Hematopoietic multipotent progenitor cell treated with erythropoietin and hydrocortisone succinate and interleukin-3 and kit ligand, for 8 days (in vitro differentiated cells): ENCODE measurements around the gene SERPINB10.

Source experiments
- DNase-seq: peaks from one replicate; pipeline ENCODE4 v3.0.0-alpha.2; 2015

Gene SERPINB10

DNA sequence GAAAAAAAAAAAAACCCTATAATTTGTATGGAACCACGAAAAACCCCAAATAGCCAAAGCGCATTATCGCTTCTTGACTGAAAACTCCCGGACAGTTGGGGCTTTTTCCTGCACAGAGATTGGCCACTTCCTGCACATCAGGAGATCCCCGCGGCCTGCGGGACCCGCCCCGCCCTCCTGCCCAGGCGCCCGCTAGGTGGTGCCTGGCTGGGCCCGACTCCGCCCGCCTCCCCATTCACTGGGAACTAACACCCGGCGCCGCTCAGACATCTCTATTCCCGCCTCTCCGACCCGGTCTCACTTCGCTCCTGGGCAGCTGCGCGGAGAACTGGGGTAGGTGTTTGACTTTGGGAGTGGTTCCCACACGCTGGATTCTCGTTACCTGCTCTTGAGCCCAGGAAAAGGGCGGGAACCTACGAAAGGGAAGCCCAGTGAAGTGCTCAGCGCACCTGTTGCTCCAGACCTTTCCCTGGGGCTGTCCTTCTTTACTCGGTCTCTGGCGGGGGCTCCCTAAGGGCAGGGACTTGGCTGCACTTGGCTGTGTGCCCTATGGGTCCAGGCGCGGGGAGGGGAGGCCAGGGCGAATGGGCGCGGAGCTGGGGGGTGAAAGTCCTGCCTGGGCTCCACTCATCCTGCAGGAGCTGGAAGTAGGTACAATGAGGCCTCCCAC lies 41.4 kb downstream of the SERPINB10 start, which contains the start of gene HMSD:
Gene HMSD (plus strand): TSS at position 234 of the 670 bp plus-strand sequence. CDS start 4,155 bp downstream, outside the sequence.
- peak; percentile 16 for DNase-seq

DNA sequence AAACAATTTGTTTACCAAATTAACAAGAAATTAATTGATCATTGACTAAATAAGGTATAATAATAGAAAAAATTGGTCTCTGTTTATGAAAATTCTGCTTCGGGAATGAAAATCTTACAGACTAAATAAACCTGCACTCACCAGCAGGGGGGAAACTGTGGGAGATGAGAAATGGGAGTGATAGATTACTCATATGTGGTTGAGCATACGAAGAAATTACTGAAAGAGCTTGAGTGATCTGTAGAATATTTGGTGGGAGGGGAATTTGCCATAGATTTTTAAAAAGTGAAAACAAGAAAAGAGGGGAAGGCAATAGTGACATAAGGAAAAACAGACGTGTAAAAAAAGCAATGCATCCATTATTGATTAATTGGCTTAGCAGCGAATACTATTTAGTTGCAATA lies 43.5 kb downstream of the SERPINB10 start:
- no peak for DNase-seq

DNA sequence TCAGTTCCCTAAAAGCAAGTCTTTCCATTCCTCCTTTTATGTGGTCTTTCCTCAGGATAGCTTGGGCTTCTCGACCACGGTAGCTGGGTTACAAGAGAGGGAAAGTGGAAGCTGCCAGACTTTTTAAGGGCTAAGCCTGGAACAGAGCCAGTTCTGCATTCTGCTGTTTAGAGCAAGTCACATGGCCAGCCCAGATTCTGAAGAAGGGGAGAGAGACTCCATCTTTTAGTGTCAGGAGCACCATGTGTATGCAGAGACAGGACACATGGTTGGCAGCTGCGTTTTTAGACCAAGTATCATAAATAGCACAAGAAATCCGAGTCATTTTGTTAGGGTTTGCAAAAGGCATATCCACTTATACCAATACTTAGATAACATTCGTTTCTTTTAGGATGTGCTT lies 46.1 kb downstream of the SERPINB10 start:
- DNase-seq: no peak

GRCh38 chr18:63956755-63957154 lies 49.0 kb downstream of the SERPINB10 start:
- DNase-seq: no peak

GRCh38 chr18:63960891-63961290 lies 53.1 kb downstream of the SERPINB10 start:
- no peak for DNase-seq

DNA sequence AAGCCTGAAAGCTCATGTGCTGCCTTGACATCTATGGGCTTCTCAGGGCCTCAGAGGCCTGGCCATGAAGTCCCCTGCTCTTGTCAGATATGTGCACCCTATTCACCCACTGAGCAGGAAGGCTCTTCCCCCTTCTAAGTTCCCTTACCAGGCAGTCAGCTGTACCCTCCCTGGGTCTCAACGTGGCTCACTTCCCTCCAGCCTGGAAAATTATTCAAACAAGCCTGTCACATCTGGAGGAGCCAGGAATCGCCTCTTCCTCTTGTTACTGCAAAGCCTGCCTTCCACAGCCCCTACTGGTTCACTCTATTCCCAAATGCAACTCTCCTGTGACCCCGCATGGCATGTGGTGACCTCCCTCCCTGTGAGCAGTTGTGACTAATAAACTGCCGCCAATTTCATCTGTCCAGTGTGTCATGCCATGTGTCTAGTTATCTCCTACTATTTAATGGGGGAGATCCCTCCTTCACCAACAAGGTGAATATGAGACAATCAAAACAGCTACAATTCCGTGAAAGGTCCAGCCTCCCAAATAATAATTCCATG lies 53.8 kb downstream of the SERPINB10 start:
- no peak for DNase-seq

DNA sequence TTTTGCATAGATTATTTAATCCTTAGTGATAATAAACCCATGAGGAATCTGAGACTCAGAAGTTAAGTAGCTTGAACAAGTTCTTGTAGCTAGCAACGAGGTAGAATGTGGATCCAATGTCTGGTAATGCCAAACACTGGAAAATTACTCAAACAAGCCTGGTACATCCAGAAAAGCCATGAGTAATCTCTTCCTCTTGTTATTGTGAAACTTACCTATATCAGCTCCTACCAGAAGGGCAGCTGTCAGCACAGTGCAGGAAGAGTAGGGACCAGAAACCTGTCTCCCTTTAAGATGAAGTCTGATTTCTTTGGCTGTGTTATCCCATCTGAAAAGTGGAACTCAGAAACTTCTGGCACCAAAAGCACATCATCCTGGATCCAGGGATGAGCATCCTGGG lies 54.4 kb downstream of the SERPINB10 start:
- DNase-seq: no peak

- DNase-seq: peak; percentile 52
Measured at GRCh38 chr18:63963615-63964256, 56.0 kb downstream of the SERPINB10 start.

- no peak for DNase-seq
Measured at GRCh38 chr18:63964908-63965307, 57.1 kb downstream of the SERPINB10 start.

DNA sequence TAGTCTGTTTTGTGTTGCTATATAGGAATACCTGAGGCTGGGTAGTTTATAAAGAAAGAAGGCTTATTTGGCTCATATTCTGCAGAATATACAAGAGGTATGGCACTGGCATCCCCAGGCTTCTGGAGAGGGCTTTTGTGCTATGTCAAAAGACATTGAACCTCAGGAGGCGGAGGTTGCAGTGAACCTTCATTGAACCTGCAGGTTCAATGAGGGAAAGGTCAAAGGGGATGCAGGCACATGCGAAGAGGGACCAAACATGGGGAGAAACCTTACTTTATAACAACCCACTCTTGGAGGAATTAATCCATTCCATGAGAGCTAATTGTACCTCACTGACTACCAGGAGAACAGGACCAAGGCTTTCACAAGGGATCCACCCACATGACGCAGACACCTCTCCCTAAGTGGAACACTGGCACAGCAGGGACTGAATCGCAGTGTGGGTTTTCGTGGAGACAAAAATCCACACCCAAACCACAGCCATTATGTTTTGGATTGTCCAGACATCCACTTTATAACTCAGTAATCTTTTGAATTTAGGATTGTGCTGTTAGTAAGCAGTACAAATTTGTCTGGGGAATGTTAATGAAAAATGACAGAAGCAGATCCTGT lies 58.1 kb downstream of the SERPINB10 start:
- DNase-seq: no peak

GRCh38 chr18:63969942-63970808 lies 62.4 kb downstream of the SERPINB10 start, which contains the start of gene SERPINB8:
SERPINB8 (plus strand) TSS chr18:63970081; CDS start chr18:63978309, 8,228 bp downstream.
- DNase-seq: peak; percentile 32

DNA sequence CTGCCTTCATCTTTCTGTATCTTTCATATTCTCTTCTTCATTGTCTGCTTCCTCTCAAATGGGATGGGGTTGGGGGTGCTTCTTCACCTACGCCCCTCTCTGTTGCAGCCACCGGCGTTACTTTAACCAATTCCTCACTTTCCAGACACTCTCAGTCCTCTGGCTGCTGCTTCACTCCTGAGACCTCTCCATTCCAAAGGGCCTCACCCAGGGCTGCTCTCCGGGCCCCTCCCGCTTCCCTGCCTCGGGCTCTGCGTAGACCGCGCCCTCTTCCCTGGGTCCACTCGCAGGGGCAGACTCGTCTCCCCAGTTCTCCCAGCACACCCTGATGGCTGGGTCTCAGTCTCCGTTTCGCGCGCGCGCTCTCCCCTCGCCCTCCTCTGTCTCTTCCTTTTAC lies 63.0 kb downstream of the SERPINB10 start:
- no peak for DNase-seq

DNA sequence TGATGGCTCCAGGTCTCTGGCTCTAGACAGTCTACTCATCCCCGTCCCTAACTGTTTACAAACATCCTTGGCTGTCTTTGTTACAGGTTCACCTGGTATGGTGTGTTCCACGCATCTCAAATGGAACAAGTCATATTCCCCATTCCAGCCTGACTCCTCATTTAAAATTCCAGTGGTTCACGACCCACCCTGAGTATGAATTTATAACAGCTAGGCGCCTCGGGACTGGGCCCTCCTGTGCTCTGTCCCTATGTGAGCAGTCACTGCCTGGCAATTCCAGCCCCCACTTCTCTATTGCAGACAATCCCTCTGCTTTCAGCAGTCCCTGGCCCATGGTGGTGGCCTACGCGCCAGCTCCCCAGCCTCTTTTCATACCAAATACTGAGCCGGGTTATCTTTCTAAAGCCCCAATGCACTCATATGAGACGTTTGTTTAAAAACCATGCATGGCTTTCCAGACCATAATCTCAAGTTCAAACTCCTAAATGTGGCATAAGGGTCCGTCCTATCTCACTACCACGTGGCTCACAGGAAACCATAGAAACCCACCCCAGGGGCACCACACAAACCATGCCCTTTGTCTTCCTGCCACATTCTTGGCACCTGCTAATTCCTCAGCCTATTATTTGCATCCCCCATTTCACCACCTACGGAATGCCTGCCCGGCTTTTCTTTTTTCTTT lies 63.7 kb downstream of the SERPINB10 start:
- DNase-seq: no peak

DNA sequence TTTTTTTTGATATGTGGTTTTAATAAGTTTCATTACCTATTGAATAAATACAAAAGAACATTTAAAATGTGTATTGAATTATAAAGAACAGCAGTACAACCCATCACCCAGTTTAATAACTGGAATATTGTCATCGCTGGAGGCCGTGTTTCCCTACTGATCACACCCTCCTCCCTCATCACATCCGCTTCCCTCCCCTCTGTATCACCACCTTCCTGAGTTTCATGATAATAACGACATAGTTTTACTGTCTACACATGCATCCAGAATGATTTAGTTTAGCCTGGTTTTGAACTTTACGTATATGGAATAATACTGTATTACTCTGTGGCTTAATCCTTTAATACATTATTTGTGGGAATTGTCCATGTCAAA lies 64.2 kb downstream of the SERPINB10 start:
- no peak for DNase-seq

DNA sequence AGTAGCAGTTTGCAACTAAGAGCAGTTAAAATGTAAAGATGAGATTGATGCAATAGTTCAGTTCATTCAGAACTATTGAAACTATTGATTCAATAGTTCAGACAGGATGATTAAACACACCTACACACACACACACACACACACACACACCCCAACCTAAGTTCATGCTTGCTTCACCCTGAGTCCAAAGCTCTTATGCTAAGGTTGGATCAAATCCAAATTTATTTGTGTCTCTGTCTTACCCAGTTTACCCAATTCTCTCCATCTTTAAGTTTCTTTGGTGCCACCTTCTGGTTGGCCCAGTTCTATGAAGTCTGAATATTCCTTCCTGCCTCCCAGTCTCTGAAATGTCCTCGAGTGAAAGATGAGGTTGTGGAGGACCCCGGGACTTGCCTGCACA lies 67.2 kb downstream of the SERPINB10 start:
- peak; percentile 11 for DNase-seq

- DNase-seq: no peak
Measured at GRCh38 chr18:63975628-63976027, 67.9 kb downstream of the SERPINB10 start.

- DNase-seq: no peak
Measured at GRCh38 chr18:63977040-63977439, 69.3 kb downstream of the SERPINB10 start.

- DNase-seq: peak; percentile 67
Measured at GRCh38 chr18:63979409-63979920, 71.7 kb downstream of the SERPINB10 start.

DNA sequence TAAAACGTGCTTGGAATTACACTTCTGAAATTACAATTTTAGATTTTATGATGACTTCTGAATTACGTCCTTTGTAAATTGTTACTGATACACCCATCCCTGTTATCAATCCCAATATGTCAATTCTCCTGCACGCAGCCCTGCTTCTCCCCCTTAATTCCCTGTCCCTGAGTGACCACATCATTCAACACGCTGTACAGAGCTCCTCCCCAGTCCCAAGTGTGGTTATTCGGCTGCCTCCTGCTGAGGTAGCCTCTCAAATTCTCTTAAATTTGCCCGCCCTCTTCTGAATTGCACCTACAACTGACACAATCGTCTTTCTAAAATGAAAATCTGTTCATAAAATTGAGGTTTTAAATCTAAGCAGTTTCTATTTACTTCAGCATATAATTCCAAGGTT lies 72.3 kb downstream of the SERPINB10 start:
- DNase-seq: no peak

GRCh38 chr18:63980896-63981460 lies 73.2 kb downstream of the SERPINB10 start:
- no peak for DNase-seq

DNA sequence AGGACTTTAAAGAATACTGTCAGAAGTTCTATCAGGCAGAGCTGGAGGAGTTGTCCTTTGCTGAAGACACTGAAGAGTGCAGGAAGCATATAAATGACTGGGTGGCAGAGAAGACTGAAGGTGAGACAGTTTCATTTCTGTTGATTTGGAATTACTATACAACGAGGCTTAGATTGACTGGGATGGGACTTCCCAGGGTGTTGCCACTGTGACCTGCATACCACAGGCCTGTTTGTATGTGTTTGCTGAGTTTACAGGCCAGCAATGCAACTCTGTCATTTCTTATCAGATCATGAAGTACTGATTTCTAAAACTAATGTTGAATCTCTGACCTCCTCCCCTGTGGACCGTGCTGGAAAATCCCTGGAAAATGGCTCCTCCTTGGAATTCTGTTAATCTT lies 74.0 kb downstream of the SERPINB10 start:
- no peak for DNase-seq

GRCh38 chr18:63982361-63982760 lies 74.6 kb downstream of the SERPINB10 start:
- no peak for DNase-seq
